HG03039 (cell line): ENCODE data around the gene PHLPP1.

ENCODE experiments used
- ATAC-seq: cut with Tn5 transposase; IDR thresholded peaks from one replicate; pipeline ENCODE4 v1.9.1; 2021; ENCODE audit warnings: mild to moderate bottlenecking, moderate library complexity; ENCODE audit not compliant: unreplicated experiment

The PHLPP1 gene

DNA sequence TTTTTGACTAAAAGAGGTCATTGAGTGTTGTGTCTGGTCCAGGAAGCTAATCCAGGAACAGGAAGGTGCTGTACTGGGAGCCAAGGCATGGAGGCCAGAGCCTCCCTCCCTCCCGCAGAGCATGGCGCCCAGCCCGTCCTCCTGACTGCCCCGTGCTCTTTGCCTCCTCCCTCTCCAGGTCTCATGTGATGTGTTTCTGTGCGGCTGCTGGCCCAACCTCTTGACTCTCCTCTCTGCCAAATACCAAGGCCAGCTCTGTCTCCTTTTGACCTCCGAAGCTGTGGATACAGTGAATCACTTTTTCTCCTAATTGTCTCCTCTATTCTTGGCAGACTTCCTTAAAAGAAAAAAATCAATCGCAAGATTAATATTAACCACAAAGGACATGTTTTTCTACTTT lies 284.1 kb downstream of the PHLPP1 start:
- no peak for ATAC-seq

DNA sequence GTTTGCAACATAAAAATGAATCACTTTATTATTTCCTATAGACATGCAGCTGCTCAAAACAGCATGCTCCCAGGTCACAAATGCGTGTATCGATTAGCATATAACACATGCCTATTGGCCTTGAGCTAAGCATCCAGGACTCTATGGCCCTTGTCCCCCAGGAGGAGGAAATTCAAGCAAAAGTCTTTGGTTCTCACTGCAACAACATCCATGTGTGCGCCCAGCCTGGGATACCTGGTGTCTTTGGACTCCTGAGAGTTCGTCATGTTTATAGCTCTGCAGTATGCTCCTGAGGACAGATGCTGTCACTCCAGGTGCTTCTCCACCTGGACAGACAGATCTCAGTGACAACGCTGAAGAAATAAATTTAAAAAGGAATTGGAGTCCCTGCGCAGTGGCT lies 284.6 kb downstream of the PHLPP1 start:
- ATAC-seq = no peak

DNA sequence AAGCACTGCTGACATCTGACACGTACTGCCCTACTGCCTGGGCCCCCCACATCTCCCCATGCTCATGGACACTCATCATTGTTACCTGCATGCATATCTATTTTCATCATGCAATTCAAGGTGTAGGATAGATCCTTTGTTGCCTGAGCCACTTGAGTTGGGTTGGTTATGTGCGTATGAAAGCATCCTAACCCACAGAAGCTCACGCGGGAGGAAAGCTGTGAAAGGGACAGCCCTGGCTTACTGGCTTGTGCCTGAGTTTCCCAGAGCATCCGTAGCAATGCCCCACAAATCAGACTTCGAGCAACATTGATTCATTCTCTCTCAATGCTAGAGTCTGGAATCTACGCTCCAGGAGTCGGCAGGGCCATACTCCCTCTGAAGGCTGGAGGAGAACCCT lies 285.5 kb downstream of the PHLPP1 start:
- no peak for ATAC-seq

DNA sequence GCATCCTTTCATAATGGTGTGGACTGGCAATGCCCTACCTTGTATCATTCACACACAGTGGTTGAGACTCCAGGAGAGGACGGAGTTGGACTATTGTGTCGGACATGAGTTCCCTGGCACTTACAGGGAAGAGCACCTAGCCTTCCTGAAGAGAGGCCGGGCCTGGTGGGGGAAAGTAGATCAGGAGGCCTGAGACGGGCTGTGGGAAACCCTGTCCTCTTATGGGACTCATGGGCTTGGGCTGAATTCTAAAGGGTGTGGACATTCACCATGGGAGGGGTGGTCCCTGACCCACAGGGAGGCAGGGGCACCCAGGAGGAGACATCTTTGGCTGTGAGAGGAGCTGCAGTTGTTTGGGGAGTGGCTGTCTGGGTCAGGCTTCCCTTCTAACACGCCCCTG lies 286.5 kb downstream of the PHLPP1 start:
- ATAC-seq = no peak

DNA sequence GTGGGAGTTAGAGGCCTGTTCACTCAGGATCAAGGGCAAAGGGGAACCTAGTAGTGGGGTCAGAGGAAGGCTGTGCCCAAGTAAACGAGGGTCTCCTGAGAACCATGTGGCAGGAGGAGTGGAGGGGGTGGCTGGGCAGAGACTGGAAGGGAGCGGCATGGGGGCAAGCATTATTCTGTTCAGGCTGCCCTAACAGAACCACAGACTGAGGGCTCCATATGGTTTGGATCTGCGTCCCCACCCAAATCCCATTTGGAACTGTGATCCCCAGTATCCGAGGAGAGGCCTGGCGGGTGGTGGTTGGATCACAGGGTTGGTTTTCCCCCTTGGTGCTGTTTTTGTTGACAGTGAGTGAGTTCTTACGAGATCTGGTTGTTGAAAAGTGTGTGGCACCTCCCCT lies 287.0 kb downstream of the PHLPP1 start:
- ATAC-seq = no peak

DNA sequence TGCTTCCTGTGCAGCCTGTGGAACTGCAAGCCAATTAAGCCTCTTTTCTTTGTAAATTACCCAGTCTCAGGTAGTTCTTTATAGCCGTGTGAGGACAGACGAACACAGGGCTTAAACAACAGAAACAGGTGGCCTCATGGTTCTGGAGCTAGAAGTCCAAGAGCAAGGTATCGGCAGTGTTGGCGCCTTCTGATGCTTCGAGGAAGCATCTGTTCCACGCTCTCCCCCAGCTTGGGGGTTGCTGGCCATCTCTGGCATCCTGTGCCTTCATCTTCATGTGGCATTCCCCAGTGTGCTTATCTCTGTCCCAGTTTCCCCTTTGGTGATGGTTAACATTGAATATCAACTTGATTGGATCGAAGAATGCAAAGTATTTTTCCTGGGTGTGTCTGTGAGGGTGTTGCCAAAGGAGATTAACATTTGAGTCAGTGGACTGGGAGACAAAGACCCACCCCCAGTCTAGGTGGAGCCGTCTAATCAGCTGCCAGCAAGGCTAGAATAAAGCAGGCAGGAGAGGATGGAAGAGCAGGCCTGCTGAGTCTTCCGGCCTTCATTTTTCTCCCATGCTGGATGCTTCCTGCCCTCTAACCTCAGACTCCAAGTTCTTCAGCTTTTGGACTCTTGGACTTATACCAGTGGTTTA lies 287.6 kb downstream of the PHLPP1 start:
- no peak for ATAC-seq

DNA sequence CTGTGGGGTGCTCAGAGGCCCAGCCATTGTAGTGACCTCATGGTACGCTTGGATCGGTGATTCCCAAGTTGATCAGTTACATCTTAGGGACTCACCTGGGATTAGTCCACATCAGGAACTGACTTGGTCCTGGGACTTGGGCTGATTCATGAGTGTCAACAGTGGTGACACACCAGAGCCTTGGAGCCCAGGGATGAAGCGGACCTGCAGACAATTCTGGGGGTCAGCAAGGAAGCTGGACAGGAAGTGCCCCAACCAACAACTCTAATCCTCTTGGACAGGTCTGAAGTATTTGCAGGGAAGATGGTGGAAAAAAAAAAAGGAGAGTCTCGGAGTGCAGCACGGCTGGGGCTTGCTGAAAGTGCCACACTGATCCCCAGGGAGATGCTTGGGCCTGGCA lies 288.6 kb downstream of the PHLPP1 start:
- no peak for ATAC-seq

DNA sequence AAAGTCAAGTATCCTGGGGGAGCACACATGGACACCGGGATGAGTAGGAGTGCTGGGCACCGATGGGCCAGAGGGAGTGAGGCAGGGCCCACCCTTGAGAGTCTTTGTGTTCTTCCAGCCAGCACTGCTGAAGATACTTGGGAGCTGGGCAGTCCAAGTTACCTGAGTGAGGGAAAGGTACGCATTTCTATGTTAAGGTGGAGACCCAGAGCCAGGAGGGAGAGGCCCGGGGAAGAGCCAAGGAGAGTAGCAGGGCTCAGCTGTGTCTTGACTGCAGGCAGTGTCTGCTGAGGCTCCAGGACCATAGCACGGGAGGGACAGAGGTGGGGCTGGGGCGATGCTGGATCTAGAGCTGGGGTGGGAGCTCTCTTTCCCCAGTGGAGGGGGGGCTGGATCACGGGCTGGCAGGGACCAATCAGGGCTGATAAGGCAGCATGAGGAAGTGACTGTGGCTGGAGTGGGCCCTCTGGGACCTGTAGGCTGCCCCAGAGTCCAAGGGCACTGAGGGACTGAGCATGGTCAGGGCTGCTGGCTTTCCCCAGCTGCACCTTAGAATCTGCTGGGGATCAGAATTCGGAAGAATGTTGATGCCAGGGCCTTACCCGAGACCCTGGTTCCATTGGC lies 289.2 kb downstream of the PHLPP1 start:
- no peak for ATAC-seq

DNA sequence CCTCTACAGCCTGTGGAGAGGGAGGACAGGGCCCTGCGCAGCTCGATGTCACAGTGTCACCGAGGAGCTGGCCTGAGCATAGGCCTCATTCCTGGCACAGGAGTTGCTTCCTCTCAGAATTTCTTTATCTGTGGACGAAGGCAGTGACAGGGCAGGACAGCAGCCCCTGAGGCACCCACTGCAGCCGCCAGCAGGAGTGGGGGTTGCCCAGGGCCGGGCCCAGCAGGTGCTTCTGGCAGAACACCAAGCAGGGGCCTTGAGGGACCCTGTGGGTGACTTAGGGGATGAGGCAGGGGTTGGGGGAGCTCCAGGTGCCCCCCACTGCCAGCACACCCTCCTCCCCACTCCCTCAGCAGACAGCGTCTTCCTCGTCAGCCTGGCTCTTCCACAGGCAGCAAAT lies 290.0 kb downstream of the PHLPP1 start:
- ATAC-seq = no peak

DNA sequence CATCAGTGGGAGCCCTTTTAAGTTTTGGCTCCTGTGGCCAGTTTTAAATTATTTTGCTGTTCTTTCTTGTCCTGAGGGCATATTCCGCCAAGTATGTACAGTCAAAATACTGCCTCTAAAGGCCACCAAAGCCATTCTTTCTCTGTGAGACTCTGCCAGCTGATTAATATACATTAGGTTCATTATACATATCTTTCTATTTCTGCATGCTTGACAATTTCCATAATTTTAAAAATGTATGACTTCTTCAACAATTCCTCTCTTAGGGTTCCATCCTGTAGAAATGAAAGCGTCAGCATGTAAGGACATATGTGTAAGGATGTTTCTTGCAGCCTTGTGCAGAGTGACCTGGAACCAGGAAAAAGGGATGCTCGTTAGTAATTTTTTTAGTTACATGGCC lies 291.9 kb downstream of the PHLPP1 start:
- ATAC-seq = no peak

DNA sequence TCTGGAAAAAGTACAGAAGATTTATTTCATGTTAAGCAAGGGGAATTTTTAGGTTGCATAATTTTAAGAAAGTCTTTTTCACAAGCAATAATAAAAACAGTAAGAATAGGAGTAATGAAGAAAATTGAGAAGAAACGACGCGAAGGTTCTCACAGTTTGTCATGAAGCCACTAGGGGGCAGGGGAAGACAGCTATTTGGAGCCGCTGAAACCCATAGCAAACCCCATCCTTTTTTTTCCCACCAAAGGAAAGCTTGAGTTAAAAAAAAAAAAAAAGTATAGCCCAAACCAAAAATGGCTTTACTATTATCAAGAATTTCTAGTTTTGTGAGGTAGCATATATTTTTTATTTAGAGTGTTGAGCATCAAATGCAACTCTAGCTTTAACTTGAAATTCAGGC lies 300.9 kb downstream of the PHLPP1 start:
- ATAC-seq = no peak

DNA sequence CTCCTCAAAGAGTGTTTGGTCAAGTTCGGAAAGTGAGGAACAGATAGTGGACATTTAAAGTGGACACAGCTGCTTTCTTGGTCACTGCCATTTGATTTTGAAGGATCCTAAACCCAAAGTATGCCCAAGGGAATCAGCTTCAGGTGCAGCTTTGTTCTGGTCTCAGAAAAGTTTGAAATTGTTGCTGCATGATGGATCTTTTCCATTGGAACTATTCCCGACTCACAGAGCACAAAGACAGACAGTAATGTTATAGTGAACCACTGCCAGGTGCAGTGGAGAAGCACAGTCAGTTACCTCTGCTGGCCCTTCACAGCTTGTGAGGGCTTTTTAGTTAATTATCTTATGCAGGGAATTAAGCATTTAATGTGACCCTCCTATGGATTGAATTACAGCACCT lies 301.7 kb downstream of the PHLPP1 start:
- ATAC-seq = no peak

DNA sequence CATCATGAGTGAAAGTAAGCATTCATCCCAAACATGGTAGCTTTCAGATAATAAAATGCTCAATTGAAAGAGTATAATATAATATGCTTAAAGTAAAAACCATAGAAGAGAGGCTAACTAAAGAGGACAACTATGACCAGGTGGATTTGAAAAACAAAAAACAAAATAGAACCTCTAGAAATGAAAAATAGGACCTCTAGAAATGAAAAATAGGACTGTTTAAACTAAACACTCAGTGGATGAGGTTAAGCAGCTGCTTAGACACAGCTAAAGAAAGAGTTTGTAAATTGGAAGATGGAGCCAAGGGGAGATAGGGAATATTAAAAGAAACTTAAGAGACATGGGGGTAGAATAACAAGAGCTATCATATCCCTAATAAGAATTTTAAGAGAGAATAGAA lies 302.6 kb downstream of the PHLPP1 start:
- no peak for ATAC-seq

DNA sequence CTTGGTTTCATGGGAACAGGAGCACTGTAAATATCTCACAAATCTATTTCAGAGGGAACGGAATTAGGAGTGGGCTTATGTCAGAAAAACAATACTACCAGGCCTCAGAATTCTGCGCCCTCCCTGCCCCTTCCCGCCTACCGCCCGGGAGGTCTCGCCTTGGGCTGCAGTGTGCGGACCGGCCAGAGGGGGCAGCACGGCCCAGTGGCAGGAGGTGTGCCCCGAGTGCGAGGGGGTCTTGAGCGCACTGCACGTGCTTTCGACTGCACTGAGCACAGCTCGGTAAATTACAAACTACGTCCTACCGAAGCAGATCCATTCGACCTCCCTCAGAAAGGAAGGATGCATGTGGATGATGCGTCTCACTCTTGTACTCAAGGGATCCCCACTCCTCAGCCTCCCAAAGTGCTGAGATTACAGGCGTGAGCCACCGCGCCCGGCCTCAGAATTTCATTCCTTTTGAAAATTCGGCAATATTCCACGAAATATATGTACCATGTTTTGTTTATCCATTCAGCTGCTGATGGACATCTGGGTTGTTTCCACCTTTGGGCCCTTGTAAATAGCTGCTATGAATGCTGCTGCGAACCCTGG lies 307.2 kb downstream of the PHLPP1 start:
- ATAC-seq = no peak

DNA sequence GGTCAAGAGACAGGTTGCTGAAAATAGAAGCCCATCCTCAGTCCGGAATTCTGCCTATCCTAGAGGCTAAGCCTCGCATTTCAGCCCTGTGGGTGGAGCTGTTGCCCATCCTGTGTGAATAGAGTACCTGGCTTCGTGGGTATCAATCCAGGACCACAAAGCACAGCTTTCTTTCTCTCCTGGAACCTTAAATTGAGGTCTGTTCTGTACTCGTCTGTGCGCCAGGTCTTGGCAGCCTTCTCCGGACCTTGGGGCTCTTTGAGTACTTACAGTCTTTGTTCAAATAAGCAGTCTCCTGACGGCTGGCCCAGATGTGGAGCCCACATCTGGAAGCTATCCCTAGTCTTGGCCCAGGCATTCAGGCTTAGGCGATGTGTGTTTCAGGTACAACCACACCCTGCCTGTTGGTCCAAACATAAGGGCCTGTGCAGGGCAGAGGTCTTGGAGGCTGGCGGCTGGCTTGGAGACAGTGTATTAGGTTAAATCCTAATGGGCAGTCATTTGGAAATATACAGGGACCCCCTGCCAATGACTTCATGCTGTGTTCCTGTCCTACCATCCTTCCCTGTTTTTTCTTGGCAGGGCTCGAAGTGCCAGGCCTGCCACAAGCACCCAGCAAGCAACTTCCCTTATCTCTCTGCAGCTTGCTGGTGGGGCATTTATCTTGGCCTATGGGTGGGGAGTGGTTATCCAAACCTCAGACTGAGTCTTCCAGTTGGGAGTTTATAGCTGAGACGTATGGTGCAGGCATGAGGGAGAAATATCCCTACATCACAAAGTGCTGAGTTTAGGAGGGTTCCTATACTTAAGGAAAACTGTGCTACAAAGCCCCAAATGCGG lies 310.1 kb downstream of the PHLPP1 start:
- no peak for ATAC-seq

DNA sequence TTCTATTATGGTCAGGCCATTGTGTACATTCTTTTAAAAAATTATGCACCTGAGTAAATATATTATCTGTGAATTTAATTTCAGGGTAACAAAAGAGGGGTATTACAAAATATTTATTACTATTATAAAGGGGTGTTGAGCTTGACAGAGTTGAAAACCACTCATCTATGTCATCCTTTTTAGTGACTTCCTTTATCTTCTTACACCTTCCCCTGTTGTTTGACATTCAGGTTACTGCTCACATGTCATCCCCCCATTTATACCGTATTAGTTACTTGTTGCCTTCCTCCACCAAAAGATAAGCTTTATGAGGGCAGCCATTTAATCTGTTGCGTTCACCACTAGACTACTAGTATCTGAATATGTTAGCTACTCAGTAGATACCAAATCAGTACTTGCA lies 313.0 kb downstream of the PHLPP1 start:
- no peak for ATAC-seq
